Chondrocyte (in vitro differentiated cells): Measurements from ENCODE around the gene CCDC171. TPM values are rescaled to one million over a fixed set of nuclear protein-coding genes. Genes with fewer than 3 reads are reported as not detected.

Experiments used
- DNase-seq: peaks from one replicate; pipeline ENCODE4 v3.0.0; 2021; ENCODE audit warnings: mixed read lengths, low spot score
- H3K27ac Mint-ChIP-seq: one replicate; pipeline ENCODE4 v1.8.0; 2021; ENCODE audit warnings: mild to moderate bottlenecking, moderate library complexity, mixed read lengths; ENCODE audit not compliant: unreplicated experiment
- H3K27me3 Mint-ChIP-seq: 2 replicates; pipeline ENCODE4 v1.8.0; 2021; ENCODE audit warnings: low read depth, mixed read lengths
- H3K36me3 Mint-ChIP-seq: 2 replicates; pipeline ENCODE4 v1.8.0; 2021; ENCODE audit warnings: low read depth, mixed read lengths
- H3K4me1 Mint-ChIP-seq: 2 replicates; pipeline ENCODE4 v1.8.0; 2021; ENCODE audit warnings: low read depth, mild to moderate bottlenecking, mixed read lengths
- H3K4me3 Mint-ChIP-seq: one replicate; pipeline ENCODE4 v1.8.0; 2021; ENCODE audit warnings: mild to moderate bottlenecking, moderate library complexity, mixed read lengths; ENCODE audit not compliant: unreplicated experiment
- H3K9me3 Mint-ChIP-seq: 2 replicates; pipeline ENCODE4 v1.8.0; 2021; ENCODE audit warnings: low read depth, mixed read lengths
- total RNA-seq: library from RNA; stranded (reverse); gene quantifications from 3 replicates; pipeline ENCODE4 v1.2.1, GENCODE V29; 2021
- TF ChIP-seq, protein P1 (sequence below): fragments of 200-600 bp; sonication (generic); IDR thresholded peaks from 2 replicates; pipeline ENCODE4 v1.5.0; 2021; ENCODE audit warnings: antibody characterized with exemption, mild to moderate bottlenecking, moderate library complexity

The CCDC171 gene
- total RNA-seq, 1 donor from 2014 or later, result 3.2 TPM

DNA sequence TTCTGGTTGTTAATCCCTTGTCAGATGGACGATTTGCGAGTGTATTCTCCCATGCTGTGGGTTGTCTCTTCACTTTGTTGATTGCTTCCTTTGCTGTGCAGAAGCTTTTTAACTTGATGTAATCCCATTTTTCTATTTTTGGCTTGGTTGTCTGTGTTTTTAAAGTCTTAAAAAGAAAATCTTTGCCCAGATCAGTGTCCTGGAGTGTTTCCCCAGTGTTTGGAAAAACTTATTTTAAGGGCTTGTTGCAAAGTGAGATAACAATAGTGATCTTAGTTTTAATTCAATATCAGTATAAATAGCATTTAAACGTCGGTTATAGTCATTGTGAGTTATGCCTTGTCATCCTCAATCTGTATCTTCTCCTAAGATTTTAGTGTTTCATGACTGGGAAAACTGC is 329.5 kb downstream of the CCDC171 start:
- TF ChIP-seq, protein P1, sequence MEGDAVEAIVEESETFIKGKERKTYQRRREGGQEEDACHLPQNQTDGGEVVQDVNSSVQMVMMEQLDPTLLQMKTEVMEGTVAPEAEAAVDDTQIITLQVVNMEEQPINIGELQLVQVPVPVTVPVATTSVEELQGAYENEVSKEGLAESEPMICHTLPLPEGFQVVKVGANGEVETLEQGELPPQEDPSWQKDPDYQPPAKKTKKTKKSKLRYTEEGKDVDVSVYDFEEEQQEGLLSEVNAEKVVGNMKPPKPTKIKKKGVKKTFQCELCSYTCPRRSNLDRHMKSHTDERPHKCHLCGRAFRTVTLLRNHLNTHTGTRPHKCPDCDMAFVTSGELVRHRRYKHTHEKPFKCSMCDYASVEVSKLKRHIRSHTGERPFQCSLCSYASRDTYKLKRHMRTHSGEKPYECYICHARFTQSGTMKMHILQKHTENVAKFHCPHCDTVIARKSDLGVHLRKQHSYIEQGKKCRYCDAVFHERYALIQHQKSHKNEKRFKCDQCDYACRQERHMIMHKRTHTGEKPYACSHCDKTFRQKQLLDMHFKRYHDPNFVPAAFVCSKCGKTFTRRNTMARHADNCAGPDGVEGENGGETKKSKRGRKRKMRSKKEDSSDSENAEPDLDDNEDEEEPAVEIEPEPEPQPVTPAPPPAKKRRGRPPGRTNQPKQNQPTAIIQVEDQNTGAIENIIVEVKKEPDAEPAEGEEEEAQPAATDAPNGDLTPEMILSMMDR, result no peak

DNA sequence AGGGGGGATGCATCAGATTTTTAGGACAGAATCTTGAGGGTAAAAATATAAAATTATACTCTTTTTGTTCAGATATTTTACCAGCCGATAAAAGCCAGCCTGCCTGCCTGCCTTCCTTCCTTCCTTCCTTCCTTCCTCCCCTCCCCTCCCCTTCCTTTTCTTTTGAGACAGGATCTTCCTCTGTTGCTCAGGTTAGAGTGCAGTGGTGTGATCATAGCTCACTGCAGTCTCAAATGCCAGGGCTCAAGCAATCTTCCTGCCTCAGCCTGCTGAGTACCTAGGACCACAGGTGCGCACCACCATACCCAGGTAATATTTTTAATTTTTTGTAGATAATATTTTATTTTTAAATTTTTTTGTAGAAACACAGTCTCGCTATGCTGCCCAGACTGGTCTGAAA is 330.0 kb downstream of the CCDC171 start:
- Mint-ChIP-seq H3K4me3 (no peak overlapping the region), H3K4me1 (peaks cover 11% of the 10 kb centered on the region), H3K36me3 (no peaks in the 10 kb centered on the region), H3K27me3 (no peaks in the 10 kb centered on the region), H3K27ac (no peak overlapping the region), H3K9me3 (peaks cover 3% of the 10 kb centered on the region)
- TF ChIP-seq, protein P1, result no peak
- DNase-seq, result no peak

More for the DNA sequence above, 329.5 kb downstream of the CCDC171 start:
- no peaks in the 10 kb centered on the region for H3K27me3 Mint-ChIP-seq
- H3K9me3 Mint-ChIP-seq, result peaks cover 3% of the 10 kb centered on the region
- H3K27ac Mint-ChIP-seq, result no peak overlapping the region
- no peaks in the 10 kb centered on the region for H3K36me3 Mint-ChIP-seq
- no peak overlapping the region for H3K4me3 Mint-ChIP-seq
- DNase-seq, result no peak
- H3K4me1 Mint-ChIP-seq, result peaks cover 11% of the 10 kb centered on the region

DNA sequence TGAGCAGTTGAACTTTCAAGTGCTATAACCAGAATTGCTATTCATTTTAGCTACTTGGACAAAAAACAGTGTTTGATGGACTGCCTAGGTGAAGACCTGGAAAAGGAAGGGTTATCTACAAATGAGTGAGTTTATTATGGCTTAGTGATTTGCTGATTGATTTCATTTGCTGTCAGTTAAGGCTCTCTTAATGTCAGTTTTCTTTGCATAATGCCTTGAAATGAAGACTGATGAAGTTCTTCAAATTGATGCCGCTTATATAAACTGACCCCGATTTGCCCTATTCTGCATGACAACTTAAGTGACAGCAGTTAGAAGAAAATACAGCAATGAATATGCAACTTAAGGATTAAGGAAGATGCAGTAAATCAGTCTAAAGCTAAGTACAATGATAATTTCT is 332.6 kb downstream of the CCDC171 start:
- TF ChIP-seq, protein P1, result no peak
- no peak for DNase-seq
- peaks cover 18% of the 10 kb centered on the region for H3K4me1 Mint-ChIP-seq

DNA sequence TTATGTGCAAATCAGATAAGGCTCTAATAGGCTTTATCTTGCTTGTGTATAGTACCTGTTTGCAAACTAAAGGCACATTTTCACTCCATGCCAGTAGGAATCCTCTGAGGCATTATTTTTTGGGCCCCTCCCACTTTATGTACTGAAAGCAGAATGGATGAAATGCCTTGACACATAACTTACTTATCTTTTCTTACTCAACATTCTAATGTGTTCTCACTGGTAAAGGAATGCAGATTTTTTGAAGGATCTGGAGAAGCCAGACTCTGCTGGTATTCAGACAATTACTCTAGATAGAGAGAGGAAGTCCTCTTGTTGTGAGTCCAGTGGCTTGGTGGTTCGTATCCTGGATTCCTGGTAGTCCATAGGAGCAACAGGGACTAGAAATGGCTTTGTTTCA is 336.7 kb downstream of the CCDC171 start:
- H3K27ac Mint-ChIP-seq, result no peak overlapping the region
- H3K27me3 Mint-ChIP-seq, result no peaks in the 10 kb centered on the region
- peaks cover 3% of the 10 kb centered on the region for H3K36me3 Mint-ChIP-seq
- no peak overlapping the region for H3K4me3 Mint-ChIP-seq
- TF ChIP-seq, protein P1, result no peak
- peaks cover 7% of the 10 kb centered on the region for H3K4me1 Mint-ChIP-seq
- H3K9me3 Mint-ChIP-seq, result peaks cover 9% of the 10 kb centered on the region
- DNase-seq, result no peak

More for the DNA sequence above, 332.6 kb downstream of the CCDC171 start:
- H3K4me3 Mint-ChIP-seq, result no peak overlapping the region
- H3K9me3 Mint-ChIP-seq, result no peaks in the 10 kb centered on the region
- no peaks in the 10 kb centered on the region for H3K36me3 Mint-ChIP-seq
- no peak overlapping the region for H3K27ac Mint-ChIP-seq
- H3K27me3 Mint-ChIP-seq, result no peaks in the 10 kb centered on the region

DNA sequence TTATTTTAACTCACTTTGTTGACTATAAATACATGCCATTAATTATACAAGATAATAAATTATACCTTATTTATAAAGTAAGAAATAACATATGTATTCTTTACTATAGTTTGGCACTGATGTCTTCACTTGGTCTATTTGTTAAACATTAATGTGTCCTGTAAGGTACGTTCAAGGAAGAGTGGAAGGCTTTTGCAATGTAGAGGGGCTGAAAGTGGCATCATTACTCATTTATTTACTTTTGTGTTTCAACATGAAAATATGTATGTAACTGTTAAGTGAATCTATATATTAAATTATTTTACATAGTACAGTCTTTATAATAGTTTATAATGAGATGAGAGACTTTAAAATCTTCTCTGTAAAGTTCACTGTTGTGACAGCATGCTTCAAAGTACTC is 348.7 kb downstream of the CCDC171 start:
- Mint-ChIP-seq H3K27ac (no peak overlapping the region), H3K36me3 (peaks cover 11% of the 10 kb centered on the region), H3K4me3 (no peak overlapping the region), H3K9me3 (peaks cover 34% of the 10 kb centered on the region), H3K27me3 (no peaks in the 10 kb centered on the region), H3K4me1 (no peaks in the 10 kb centered on the region)
- TF ChIP-seq, protein P1, result no peak
- no peak for DNase-seq
